B cell (primary cell): ENCODE results near the gene CASTOR1. TPM values are rescaled to one million over a fixed set of nuclear protein-coding genes. Genes with fewer than 3 reads are reported as not detected.

Experiments used
- ATAC-seq: fragments of 200-7000 bp; cut with Tn5 transposase; one replicate; pipeline ENCODE4 v1.10.0; 2021; ENCODE audit warnings: low read depth, mild to moderate bottlenecking, moderate number of reproducible peaks, moderate library complexity
- CTCF ChIA-PET: fragments of 350-600 bp; sonication (Branson Sonifier 250); formaldehyde crosslinking; loops from one replicate; lab custom pipeline; 2021; ENCODE audit warnings: antibody characterized with exemption, inconsistent platforms; lab: Charles Lee
- POLR2A ChIA-PET: fragments of 350-600 bp; sonication (Branson Sonifier 250); formaldehyde crosslinking; loops from one replicate; lab custom pipeline; 2021; ENCODE audit warnings: antibody characterized with exemption; lab: Charles Lee
- DNase-seq: peaks from one replicate; pipeline ENCODE4 v3.0.0; 2013
- H2AFZ ChIP-seq: 2 replicates; pipeline ENCODE4 v1.6.1; 2012; ENCODE audit warnings: mild to moderate bottlenecking, low read depth, low read length; ENCODE audit not compliant: insufficient read depth, poor library complexity, severe bottlenecking
- H3K27ac ChIP-seq, 2 donors: 1 replicate in 1 of 2; 2 replicates in 1 of 2; pipeline ENCODE4 v1.5.1; 2012 to 2013; ENCODE audit warnings: low read length in 2 of 2, mild to moderate bottlenecking in 2 of 2, moderate library complexity in 1 of 2
- H3K27me3 ChIP-seq, 4 experiments: fragments of 200-600 bp in 1 of 4; sonication (generic) in 1 of 4; replicated peaks in 1 of 4; 1 replicate in 2 of 4; 2 replicates in 2 of 4; pipeline versions ENCODE4 v1.6.1 to v1.7.0; 2013 to 2016; ENCODE audit warnings: low read length in 3 of 4, mild to moderate bottlenecking in 2 of 4, mixed read lengths in 1 of 4, moderate library complexity in 1 of 4; ENCODE audit not compliant: insufficient read depth in 4 of 4, control insufficient read depth in 3 of 4; ENCODE audit errors: control extremely low read depth in 1 of 4
- H3K36me3 ChIP-seq, 2 experiments: replicated peaks in 1 of 2; 1 replicate in 1 of 2; 2 replicates in 1 of 2; pipeline versions ENCODE4 v1.6.1 to v1.7.1; 2013; ENCODE audit warnings: low read length in 1 of 2; ENCODE audit not compliant: insufficient read depth in 2 of 2, control insufficient read depth in 1 of 2; ENCODE audit errors: control extremely low read depth in 1 of 2, extremely low read depth in 1 of 2
- H3K4me1 ChIP-seq, 2 donors: fragments of 200-600 bp in 1 of 2; sonication (generic) in 1 of 2; 1 replicate in 1 of 2; 2 replicates in 1 of 2; pipeline versions ENCODE4 v1.5.1 to v1.6.1; 2013 to 2017; ENCODE audit warnings: low read length in 2 of 2; ENCODE audit not compliant: control insufficient read depth in 2 of 2, insufficient read depth in 2 of 2
- H3K4me2 ChIP-seq: replicated peaks from 2 replicates; pipeline ENCODE3; 2012; ENCODE audit warnings: mild to moderate bottlenecking, low read depth, low read length; ENCODE audit not compliant: poor library complexity, severe bottlenecking
- H3K4me3 ChIP-seq, 5 experiments: fragments of 200-600 bp in 1 of 5; sonication (generic) in 1 of 5; 1 replicate in 3 of 5; 2 replicates in 2 of 5; pipeline versions ENCODE4 v1.5.1 to v1.7.0; 2011 to 2016; ENCODE audit warnings: low read length in 4 of 5, mild to moderate bottlenecking in 4 of 5, low read depth in 2 of 5, control low read depth in 1 of 5, moderate library complexity in 1 of 5; ENCODE audit not compliant: insufficient read depth in 1 of 5; ENCODE audit errors: control extremely low read depth in 1 of 5, extremely low read depth in 1 of 5
- H3K79me2 ChIP-seq: fragments of 200-600 bp; sonication (generic); one replicate; pipeline ENCODE4 v1.6.0; 2016; ENCODE audit warnings: low read length; ENCODE audit not compliant: control insufficient read depth, insufficient read depth
- H3K9ac ChIP-seq: fragments of 200-600 bp; sonication (generic); 2 replicates; pipeline ENCODE4 v1.6.1; 2017; ENCODE audit warnings: mild to moderate bottlenecking, low read length, moderate library complexity
- H3K9me3 ChIP-seq, 3 donors: one replicate each; pipeline versions ENCODE4 v1.6.1 to v1.7.1; 2013; ENCODE audit warnings: low read length in 2 of 3; ENCODE audit not compliant: control insufficient read depth in 2 of 3, insufficient read depth in 1 of 3; ENCODE audit errors: control extremely low read depth in 1 of 3
- H4K20me1 ChIP-seq: 2 replicates; pipeline ENCODE4 v1.6.0; 2012; ENCODE audit warnings: mild to moderate bottlenecking, low read length; ENCODE audit not compliant: insufficient read depth, control insufficient read depth, poor library complexity, severe bottlenecking
- H3K27ac Mint-ChIP-seq: one replicate; pipeline ENCODE4 v1.8.0; 2021; ENCODE audit warnings: mixed read lengths
- H3K27me3 Mint-ChIP-seq: one replicate; pipeline ENCODE4 v1.8.0; 2021; ENCODE audit warnings: mixed read lengths
- H3K4me1 Mint-ChIP-seq: one replicate; pipeline ENCODE4 v1.8.0; 2021; ENCODE audit warnings: mixed read lengths
- H3K4me3 Mint-ChIP-seq: one replicate; pipeline ENCODE4 v1.8.0; 2021; ENCODE audit warnings: mixed read lengths
- H3K9me3 Mint-ChIP-seq: one replicate; pipeline ENCODE4 v1.8.0; 2022; ENCODE audit warnings: mixed read lengths; ENCODE audit not compliant: insufficient read depth
- EZH2 ChIP-seq: IDR thresholded peaks from 2 replicates; pipeline ENCODE4 v1.6.1; 2012; ENCODE audit warnings: borderline replicate concordance, low read depth, mild to moderate bottlenecking, moderate library complexity, low read length; ENCODE audit not compliant: insufficient read depth, poor library complexity, severe bottlenecking
- WGBS: methylation state at CpG from one replicate; pipeline ENCODE4 v1.1.5; 2013; ENCODE audit warnings: missing lambda C conversion rate; ENCODE audit not compliant: insufficient coverage; 5-methylcytosine and 5-hydroxymethylcytosine counted together
- intact Hi-C: fragments of 100-400 bp; cut with micrococcal nuclease; formaldehyde crosslinking; loops from one replicate; pipeline ENCODE4 v1.10.0; 2022
- polyA plus RNA-seq: library from polyadenylated mRNA; depleted of rRNA; stranded (reverse); fragments of >200 nt; gene quantifications from 2 replicates; pipeline ENCODE4 v1.2.3, GENCODE V29; 2012
- total RNA-seq, 2 donors: library from RNA; stranded (reverse); fragments of 120-200 nt in 1 of 2; gene quantifications; 1 replicate in 1 of 2; 2 replicates in 1 of 2; pipeline versions ENCODE4 v1.2.3 to v1.2.4, GENCODE V29; 2013 to 2022
- TF ChIP-seq, protein P1 (sequence below): fragments of 200-600 bp; IDR thresholded peaks from one replicate; pipeline ENCODE4 v1.8.0; 2022; ENCODE audit warnings: antibody characterized with exemption, mild to moderate bottlenecking

The CASTOR1 gene
- total and polyA plus RNA-seq, 2 donors (not counting 1 experiment from before 2014, with no cell fraction given), result 16.3 to 18.4 TPM

DNA sequence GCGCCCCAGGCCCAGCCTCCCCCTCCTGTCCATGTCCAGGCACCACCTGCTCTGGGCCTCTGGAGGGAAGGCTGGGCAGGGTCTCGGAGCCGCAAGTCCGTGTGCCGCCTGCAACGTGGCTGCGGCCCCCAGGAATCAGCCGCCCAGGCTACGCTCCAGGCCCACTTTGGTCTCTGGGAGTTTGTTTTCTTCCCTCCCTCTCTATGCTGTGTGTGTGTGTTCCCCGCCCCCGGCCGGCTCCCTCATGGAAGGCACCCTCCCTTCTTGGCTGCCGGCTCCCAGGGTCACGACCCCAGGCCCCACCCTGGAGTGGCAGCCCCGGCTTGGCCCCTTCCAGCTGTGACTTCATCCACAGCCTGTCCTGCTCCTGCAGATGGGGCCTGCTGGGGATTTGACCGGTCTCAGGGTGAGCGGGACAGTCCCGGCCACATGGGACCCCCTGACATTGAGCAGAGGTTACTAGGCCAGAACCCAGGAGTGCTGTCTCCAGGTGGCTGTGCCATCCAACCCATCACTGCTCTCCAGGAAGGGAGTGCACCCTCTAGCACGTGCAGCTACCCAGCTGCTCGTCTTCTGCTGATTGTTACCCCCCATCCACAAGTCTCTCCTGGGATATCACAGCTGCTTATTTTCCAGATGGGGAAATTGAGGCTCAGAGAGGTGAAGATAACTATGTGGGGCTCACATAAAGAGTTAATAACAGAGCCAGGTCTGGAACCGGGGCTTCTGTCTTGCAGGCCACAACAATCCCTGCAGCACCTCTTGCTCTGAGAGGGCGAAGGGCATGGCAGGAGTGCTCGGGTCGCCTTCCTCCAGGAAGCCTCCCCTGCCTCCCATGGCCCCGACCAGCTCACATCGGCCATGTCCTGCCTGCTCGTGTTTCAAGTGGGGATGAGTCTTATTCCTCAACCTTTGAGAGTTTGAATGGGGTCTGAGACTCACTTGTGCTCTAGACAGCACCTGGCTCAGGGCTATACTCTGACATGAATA is 40.0 kb downstream of the CASTOR1 start:
- Histone ChIP-seq H3K4me1 (peaks cover 14 to 20% of the 10 kb centered on the region in 2 donors), H3K4me3 (no peak overlapping the region), H3K9me3 (peaks cover 0 to 4% (median 0%) of the 10 kb centered on the region in 3 donors), H3K79me2 (no peaks in the 10 kb centered on the region), H4K20me1 (no peaks in the 10 kb centered on the region), H3K4me2 (no peak overlapping the region), H3K27ac (no peak overlapping the region), H3K27me3 (peaks cover 0 to 39% (median 19%) of the 10 kb centered on the region in 4 experiments), H3K9ac (no peak overlapping the region), H3K36me3 (no peaks in the 10 kb centered on the region), H2AFZ (no peak overlapping the region)
- Mint-ChIP-seq H3K27me3 (peaks cover 42% of the 10 kb centered on the region), H3K4me3 (no peak overlapping the region), H3K4me1 (peaks cover 13% of the 10 kb centered on the region), H3K9me3 (no peaks in the 10 kb centered on the region), H3K27ac (no peak overlapping the region)
- CTCF ChIA-PET, result interaction anchor here (1.3 kb wide), 1 partner anchor 14 kb away, joined by 4 read pairs; no protein-coding TSS in a partner anchor
- no peak for ATAC-seq
- POLR2A ChIA-PET, result interaction anchor here (0.6 kb wide), 1 partner anchor 145 kb away, joined by 6 read pairs; no protein-coding TSS in a partner anchor
- intact Hi-C loops, result no loop called here
- DNase-seq, result no peak
- WGBS, result 94% methylated on average over 24 of the region's 27 CpGs
- TF ChIP-seq, protein P1, sequence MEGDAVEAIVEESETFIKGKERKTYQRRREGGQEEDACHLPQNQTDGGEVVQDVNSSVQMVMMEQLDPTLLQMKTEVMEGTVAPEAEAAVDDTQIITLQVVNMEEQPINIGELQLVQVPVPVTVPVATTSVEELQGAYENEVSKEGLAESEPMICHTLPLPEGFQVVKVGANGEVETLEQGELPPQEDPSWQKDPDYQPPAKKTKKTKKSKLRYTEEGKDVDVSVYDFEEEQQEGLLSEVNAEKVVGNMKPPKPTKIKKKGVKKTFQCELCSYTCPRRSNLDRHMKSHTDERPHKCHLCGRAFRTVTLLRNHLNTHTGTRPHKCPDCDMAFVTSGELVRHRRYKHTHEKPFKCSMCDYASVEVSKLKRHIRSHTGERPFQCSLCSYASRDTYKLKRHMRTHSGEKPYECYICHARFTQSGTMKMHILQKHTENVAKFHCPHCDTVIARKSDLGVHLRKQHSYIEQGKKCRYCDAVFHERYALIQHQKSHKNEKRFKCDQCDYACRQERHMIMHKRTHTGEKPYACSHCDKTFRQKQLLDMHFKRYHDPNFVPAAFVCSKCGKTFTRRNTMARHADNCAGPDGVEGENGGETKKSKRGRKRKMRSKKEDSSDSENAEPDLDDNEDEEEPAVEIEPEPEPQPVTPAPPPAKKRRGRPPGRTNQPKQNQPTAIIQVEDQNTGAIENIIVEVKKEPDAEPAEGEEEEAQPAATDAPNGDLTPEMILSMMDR, result no peak
- no peak for TF ChIP-seq EZH2

DNA sequence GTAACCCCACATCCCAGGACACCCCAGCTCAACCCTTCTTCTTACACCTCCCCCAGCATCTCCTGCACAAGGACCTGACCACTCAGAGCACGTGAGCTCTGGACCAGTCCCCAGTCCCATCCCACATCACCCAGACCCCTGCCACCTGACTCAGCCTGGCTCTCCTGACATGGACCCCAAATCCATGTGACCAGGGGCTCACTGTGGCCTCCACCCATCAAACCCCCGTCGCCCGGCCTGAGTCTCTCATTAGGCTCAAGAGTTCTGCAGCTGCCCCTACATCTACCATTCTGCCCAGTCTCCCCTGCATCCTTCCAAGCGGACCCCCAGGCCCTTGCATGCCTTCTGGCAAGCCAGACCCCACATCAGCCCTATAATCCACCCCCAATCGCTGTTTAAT is 40.8 kb downstream of the CASTOR1 start:
- peaks cover 13% of the 10 kb centered on the region for H3K4me1 Mint-ChIP-seq
- WGBS, result 84% methylated on average over 6 of the region's 6 CpGs
- no peak for ATAC-seq
- Histone ChIP-seq H3K4me3 (no peak overlapping the region), H3K9me3 (peaks cover 0 to 4% (median 0%) of the 10 kb centered on the region in 3 donors), H3K27ac (no peak overlapping the region), H3K4me2 (no peak overlapping the region), H3K36me3 (no peaks in the 10 kb centered on the region), H3K27me3 (peaks cover 0 to 39% (median 19%) of the 10 kb centered on the region in 4 experiments), H3K79me2 (no peaks in the 10 kb centered on the region), H4K20me1 (no peaks in the 10 kb centered on the region), H3K4me1 (peaks cover 14 to 20% of the 10 kb centered on the region in 2 donors), H3K9ac (no peak overlapping the region), H2AFZ (no peak overlapping the region)
- peaks cover 48% of the 10 kb centered on the region for H3K27me3 Mint-ChIP-seq
- intact Hi-C loops, result no loop called here
- H3K9me3 Mint-ChIP-seq, result no peaks in the 10 kb centered on the region
- peak overlapping the region; percentile 26 for H3K4me3 Mint-ChIP-seq
- peak overlapping the region; percentile 50 for H3K27ac Mint-ChIP-seq
- DNase-seq, result no peak
- TF ChIP-seq, protein P1, result no peak
- no peak for TF ChIP-seq EZH2
- CTCF ChIA-PET, result interaction anchor here (1.3 kb wide), 1 partner anchor 15 kb away, joined by 4 read pairs; no protein-coding TSS in a partner anchor
- POLR2A ChIA-PET, result no interaction called here
